GM06990 (cell line): ENCODE data around the gene PATL2.

Experiments used
- DNase-seq: peaks from one replicate; pipeline ENCODE4 v3.0.0-alpha.2; 2011; ENCODE audit not compliant: insufficient read length; ENCODE audit errors: extremely low read depth
- H3K27me3 ChIP-seq: replicated peaks from 2 replicates; pipeline ENCODE4 v1.6.0; 2011; ENCODE audit warnings: low read length; ENCODE audit not compliant: control insufficient read depth, insufficient read depth
- H3K36me3 ChIP-seq: 2 replicates; pipeline ENCODE4 v1.5.1; 2011; ENCODE audit warnings: low read length; ENCODE audit not compliant: control insufficient read depth, insufficient read depth
- H3K4me3 ChIP-seq: replicated peaks from 2 replicates; pipeline ENCODE4 v1.5.1; 2011; ENCODE audit warnings: low read depth, mild to moderate bottlenecking, control low read depth, low read length
- TF ChIP-seq, protein P1 (sequence below): IDR thresholded peaks from 2 replicates; pipeline ENCODE4 v1.5.1; 2011; ENCODE audit warnings: low read length, control low read depth, mild to moderate bottlenecking, inconsistent platforms; ENCODE audit not compliant: insufficient read depth, poor library complexity, severe bottlenecking

The PATL2 gene

DNA sequence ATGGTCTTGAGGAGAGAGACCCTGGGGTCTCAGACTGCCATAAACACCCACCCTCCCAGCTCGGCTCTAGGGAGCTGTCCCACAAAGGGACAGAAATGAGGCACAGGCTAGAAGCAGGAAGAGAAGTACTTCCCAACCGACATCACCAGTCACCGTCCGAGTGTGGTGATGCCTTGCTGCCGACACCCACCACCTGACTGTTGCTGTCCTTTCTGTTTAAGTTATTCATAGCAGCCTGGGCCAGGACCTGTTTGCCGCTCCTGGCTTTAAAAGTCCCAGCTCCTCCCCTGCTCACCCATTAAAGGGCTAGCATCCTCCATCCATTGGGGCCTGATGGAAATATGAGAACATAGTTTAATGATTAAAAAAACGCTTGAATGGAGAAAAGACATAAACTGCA is 34.4 kb downstream of the PATL2 start:
- TF ChIP-seq, protein P1, sequence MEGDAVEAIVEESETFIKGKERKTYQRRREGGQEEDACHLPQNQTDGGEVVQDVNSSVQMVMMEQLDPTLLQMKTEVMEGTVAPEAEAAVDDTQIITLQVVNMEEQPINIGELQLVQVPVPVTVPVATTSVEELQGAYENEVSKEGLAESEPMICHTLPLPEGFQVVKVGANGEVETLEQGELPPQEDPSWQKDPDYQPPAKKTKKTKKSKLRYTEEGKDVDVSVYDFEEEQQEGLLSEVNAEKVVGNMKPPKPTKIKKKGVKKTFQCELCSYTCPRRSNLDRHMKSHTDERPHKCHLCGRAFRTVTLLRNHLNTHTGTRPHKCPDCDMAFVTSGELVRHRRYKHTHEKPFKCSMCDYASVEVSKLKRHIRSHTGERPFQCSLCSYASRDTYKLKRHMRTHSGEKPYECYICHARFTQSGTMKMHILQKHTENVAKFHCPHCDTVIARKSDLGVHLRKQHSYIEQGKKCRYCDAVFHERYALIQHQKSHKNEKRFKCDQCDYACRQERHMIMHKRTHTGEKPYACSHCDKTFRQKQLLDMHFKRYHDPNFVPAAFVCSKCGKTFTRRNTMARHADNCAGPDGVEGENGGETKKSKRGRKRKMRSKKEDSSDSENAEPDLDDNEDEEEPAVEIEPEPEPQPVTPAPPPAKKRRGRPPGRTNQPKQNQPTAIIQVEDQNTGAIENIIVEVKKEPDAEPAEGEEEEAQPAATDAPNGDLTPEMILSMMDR = no peak
- Histone ChIP-seq H3K36me3 (no peaks in the 10 kb centered on the region), H3K27me3 (no peaks in the 10 kb centered on the region), H3K4me3 (no peak overlapping the region)
- DNase-seq = no peak

GRCh38 chr15:44675911-44676310 is 35.2 kb downstream of the PATL2 start:
- TF ChIP-seq, protein P1 = no peak
- Histone ChIP-seq H3K36me3 (no peaks in the 10 kb centered on the region), H3K27me3 (no peaks in the 10 kb centered on the region), H3K4me3 (no peak overlapping the region)
- no peak for DNase-seq

GRCh38 chr15:44673639-44674038 is 37.5 kb downstream of the PATL2 start:
- no peaks in the 10 kb centered on the region for H3K27me3 ChIP-seq
- H3K4me3 ChIP-seq = no peak overlapping the region
- DNase-seq = no peak
- TF ChIP-seq, protein P1 = no peak
- no peaks in the 10 kb centered on the region for H3K36me3 ChIP-seq

DNA sequence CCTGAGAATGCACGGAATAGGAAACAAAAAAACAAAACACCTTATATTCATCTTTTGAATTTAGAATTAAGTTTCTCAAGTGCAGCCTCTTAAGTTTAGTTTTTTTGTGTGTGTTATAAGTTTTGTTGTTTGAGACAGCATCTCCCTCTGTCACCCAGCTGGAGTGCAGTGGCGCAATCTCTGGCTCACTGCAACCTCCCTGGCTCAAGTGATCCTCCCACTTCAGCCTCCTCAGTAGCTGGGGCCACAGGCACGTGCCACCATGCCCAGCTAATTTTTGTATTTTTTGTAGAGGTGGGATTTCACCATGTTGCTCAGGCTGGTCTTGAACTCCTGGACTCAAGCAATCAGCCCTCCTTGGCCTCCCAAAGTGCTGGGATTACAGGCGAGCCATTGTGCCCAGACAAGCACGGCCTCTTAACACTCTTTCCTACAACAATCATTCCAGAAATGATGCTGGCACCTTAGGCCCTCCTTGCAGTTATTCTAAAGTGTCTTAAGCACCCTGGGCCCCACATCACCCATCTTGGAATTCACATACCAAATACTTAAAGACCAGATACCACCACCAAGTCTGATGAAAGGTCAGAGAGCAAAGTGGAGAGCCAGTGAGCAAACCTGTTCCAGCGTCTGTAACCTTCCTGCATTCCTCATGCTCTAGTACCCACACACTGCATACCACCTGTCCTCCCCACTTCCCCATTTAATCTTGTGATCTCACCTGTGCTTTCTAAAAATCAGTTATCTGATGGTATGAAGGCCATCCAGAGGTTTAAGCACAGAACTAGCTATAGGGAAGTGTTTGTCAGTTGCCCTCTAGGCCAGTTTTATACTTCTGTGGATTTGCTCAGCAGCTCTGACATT is 40.8 kb downstream of the PATL2 start:
- H3K4me3 ChIP-seq = no peak overlapping the region
- DNase-seq = no peak
- no peaks in the 10 kb centered on the region for H3K27me3 ChIP-seq
- no peaks in the 10 kb centered on the region for H3K36me3 ChIP-seq
- TF ChIP-seq, protein P1 = no peak

GRCh38 chr15:44668921-44669320 is 42.2 kb downstream of the PATL2 start:
- H3K36me3 ChIP-seq = no peaks in the 10 kb centered on the region
- H3K4me3 ChIP-seq = no peak overlapping the region
- TF ChIP-seq, protein P1 = no peak
- no peak for DNase-seq
- H3K27me3 ChIP-seq = no peaks in the 10 kb centered on the region
